ENCODE data around the gene SPAG9.

Gene SPAG9

DNA sequence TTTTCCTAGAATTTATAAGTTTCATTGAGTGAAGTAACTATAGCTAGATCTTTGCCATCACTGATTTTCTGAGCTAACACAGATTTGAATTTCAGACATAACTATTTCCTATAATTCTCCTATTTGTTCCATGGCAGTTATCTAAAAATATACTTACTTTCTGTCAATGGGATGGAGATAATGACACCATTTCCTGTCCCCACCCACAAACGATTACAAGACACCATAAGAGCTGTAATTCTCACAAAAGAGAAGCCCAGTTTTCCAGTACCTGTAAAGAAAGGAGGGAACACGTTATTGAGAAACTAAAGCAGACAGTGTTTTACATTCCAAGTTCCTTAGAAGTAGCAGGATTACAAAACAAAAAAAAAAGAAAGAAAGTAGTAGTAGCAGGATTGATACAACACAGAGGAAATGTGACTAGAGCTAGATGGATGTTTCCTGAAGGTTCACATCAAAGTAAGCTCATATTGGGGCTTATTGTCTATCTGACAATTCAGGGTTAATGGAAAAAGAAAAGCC lies 143.7 kb downstream of the SPAG9 start:
- Histone ChIP-seq H3K4me2 (ENCODE audit: low read length) (no peak overlapping the region), H3K9me2 (replicated peaks; ENCODE audit: control insufficient read depth, low read length) (no peaks in the 10 kb centered on the region), H3K79me2 (ENCODE audit: control insufficient read depth, low read length) (no peaks in the 10 kb centered on the region), H3K27ac (ENCODE audit: low read depth, low read length) (no peak overlapping the region), H3F3A (ENCODE audit: control insufficient read depth, insufficient read depth) (peaks cover 4% of the 10 kb centered on the region; the same call in 1 of the 2 replicates), H4K20me1 (ENCODE audit: control insufficient read depth, insufficient read depth, low read depth, low read length) (no peaks in the 10 kb centered on the region), H3K27me3 (ENCODE audit: control insufficient read depth, low read length) (no peaks in the 10 kb centered on the region), H3K36me3 (ENCODE audit: control insufficient read depth, low read length) (peaks cover 60% of the 10 kb centered on the region), H3K4me3 (ENCODE audit: low read length) (no peak overlapping the region), H3K9me3 (ENCODE audit: control insufficient read depth, insufficient read depth, low read length) (no peaks in the 10 kb centered on the region), H3K4me1 (ENCODE audit: control insufficient read depth, low read length) (no peaks in the 10 kb centered on the region)
- TF ChIP-seq EZH2phosphoT487 (IDR thresholded peaks at IDR 0.05; ENCODE audit: borderline replicate concordance, low read length), result no peak
- TF ChIP-seq, protein P1, sequence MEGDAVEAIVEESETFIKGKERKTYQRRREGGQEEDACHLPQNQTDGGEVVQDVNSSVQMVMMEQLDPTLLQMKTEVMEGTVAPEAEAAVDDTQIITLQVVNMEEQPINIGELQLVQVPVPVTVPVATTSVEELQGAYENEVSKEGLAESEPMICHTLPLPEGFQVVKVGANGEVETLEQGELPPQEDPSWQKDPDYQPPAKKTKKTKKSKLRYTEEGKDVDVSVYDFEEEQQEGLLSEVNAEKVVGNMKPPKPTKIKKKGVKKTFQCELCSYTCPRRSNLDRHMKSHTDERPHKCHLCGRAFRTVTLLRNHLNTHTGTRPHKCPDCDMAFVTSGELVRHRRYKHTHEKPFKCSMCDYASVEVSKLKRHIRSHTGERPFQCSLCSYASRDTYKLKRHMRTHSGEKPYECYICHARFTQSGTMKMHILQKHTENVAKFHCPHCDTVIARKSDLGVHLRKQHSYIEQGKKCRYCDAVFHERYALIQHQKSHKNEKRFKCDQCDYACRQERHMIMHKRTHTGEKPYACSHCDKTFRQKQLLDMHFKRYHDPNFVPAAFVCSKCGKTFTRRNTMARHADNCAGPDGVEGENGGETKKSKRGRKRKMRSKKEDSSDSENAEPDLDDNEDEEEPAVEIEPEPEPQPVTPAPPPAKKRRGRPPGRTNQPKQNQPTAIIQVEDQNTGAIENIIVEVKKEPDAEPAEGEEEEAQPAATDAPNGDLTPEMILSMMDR (IDR thresholded peaks at IDR 0.05; ENCODE audit: low read depth, low read length, poor library complexity, severe bottlenecking), result no peak

DNA sequence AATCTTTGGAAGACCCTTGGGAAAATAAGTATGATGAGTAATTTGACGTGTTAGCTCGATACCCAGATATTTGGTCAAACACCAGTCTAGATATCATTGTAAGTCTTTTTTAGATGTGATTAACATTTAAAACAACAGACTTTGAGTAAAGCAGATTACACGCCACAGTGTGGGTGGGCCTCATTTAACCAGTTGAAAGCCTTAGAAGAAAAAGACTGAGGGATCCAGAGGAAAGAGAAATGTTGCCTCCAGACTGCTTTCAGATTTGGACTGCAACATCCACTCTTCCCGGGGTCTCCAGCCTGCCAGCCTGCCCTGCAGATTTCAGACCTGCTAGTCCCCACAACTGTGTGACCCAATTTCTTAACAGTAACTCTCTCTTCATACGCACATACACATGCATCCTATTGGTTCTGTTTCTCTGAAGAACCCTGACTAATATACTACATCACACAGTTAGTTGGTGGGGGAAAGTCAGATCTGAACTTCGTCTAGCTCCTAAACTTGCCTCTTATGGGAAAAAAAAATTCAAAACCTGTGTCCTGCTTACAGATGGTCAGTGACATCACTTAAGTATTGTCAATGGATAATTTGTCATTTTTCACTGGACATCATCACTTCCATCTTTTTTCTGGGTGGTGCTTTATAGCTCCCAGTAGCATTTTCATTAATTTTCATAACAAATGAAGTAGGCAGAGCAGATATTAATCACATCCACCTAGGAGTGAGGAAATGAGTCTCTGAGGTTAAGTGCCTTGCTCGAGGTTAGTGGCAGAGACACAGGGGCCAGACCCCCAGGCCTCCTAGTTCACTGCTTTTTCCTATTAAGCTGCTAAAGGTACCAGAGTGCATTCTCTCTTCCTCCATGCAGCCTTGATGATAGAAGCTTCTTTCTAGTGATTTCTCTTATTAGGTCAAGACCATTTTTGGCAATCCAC lies 146.8 kb downstream of the SPAG9 start:
- TF ChIP-seq, protein P1 (IDR thresholded peaks at IDR 0.05; ENCODE audit: low read depth, low read length, poor library complexity, severe bottlenecking), result no peak
- no peak for TF ChIP-seq EZH2phosphoT487 (IDR thresholded peaks at IDR 0.05; ENCODE audit: borderline replicate concordance, low read length)
- no peaks in the 10 kb centered on the region for H3K27me3 ChIP-seq (ENCODE audit: control insufficient read depth, low read length)
- peaks cover 66% of the 10 kb centered on the region for H3K36me3 ChIP-seq (ENCODE audit: control insufficient read depth, low read length)
- no peak overlapping the region for H3K4me3 ChIP-seq (ENCODE audit: low read length)
- no peaks in the 10 kb centered on the region for H3K4me1 ChIP-seq (ENCODE audit: control insufficient read depth, low read length)
- no peaks in the 10 kb centered on the region for H3K9me3 ChIP-seq (ENCODE audit: control insufficient read depth, insufficient read depth, low read length)
- H3K4me2 ChIP-seq (ENCODE audit: low read length), result no peak overlapping the region
- no peak overlapping the region for H3K27ac ChIP-seq (ENCODE audit: low read depth, low read length)
- H3K9me2 ChIP-seq (replicated peaks; ENCODE audit: control insufficient read depth, low read length), result no peaks in the 10 kb centered on the region
- no peaks in the 10 kb centered on the region for H3K79me2 ChIP-seq (ENCODE audit: control insufficient read depth, low read length)
- H4K20me1 ChIP-seq (ENCODE audit: control insufficient read depth, insufficient read depth, low read depth, low read length), result no peaks in the 10 kb centered on the region
- H3F3A ChIP-seq (ENCODE audit: control insufficient read depth, insufficient read depth), result peaks cover 4% of the 10 kb centered on the region; the same call in 1 of the 2 replicates

DNA sequence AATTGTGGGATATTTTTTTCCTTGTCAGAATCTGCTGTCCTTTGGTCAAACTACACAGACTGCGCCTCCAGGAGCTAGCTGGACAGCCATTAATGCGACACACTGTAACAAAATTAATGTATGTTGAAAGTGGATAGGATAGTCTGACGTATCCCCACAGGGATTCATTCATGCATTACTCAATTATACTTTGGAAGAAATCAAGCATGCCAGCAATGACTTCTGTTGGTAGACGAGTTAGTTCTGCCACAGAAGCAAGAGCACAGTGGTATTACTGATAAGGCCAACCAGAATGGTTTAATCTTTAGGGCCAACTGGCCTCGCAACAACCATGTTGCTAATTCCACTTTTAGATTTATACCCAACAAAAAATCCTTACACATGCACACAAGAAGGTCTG lies 148.1 kb downstream of the SPAG9 start:
- Histone ChIP-seq H3K36me3 (ENCODE audit: control insufficient read depth, low read length) (peaks cover 56% of the 10 kb centered on the region), H3K79me2 (ENCODE audit: control insufficient read depth, low read length) (no peaks in the 10 kb centered on the region), H3F3A (ENCODE audit: control insufficient read depth, insufficient read depth) (peaks cover 4% of the 10 kb centered on the region; the same call in 1 of the 2 replicates), H4K20me1 (ENCODE audit: control insufficient read depth, insufficient read depth, low read depth, low read length) (no peaks in the 10 kb centered on the region), H3K4me1 (ENCODE audit: control insufficient read depth, low read length) (peaks cover 7% of the 10 kb centered on the region), H3K4me2 (ENCODE audit: low read length) (no peak overlapping the region), H3K9me2 (replicated peaks; ENCODE audit: control insufficient read depth, low read length) (no peaks in the 10 kb centered on the region), H3K27ac (ENCODE audit: low read depth, low read length) (no peak overlapping the region), H3K27me3 (ENCODE audit: control insufficient read depth, low read length) (no peaks in the 10 kb centered on the region), H3K9me3 (ENCODE audit: control insufficient read depth, insufficient read depth, low read length) (no peaks in the 10 kb centered on the region), H3K4me3 (ENCODE audit: low read length) (no peak overlapping the region)
- no peak for TF ChIP-seq EZH2phosphoT487 (IDR thresholded peaks at IDR 0.05; ENCODE audit: borderline replicate concordance, low read length)
- TF ChIP-seq, protein P1 (IDR thresholded peaks at IDR 0.05; ENCODE audit: low read depth, low read length, poor library complexity, severe bottlenecking), result no peak
